ENCODE measurements around the gene USH1G.
"Not testable (repeated sequence)": the region's sequence is repeated elsewhere in the genome, so short reads cannot be mapped to it uniquely, and the experiment has no call there.

USH1G gene

GRCh38 chr17:74875155-74875976, 47.7 kb downstream of the USH1G start:
- DNase-seq (ENCODE audit: low read depth, low spot score), result no peak

- DNase-seq (ENCODE audit: low read depth, low spot score), result no peak
These were observed 48.4 kb downstream of the USH1G start for GRCh38 chr17:74874615-74875037.

DNA sequence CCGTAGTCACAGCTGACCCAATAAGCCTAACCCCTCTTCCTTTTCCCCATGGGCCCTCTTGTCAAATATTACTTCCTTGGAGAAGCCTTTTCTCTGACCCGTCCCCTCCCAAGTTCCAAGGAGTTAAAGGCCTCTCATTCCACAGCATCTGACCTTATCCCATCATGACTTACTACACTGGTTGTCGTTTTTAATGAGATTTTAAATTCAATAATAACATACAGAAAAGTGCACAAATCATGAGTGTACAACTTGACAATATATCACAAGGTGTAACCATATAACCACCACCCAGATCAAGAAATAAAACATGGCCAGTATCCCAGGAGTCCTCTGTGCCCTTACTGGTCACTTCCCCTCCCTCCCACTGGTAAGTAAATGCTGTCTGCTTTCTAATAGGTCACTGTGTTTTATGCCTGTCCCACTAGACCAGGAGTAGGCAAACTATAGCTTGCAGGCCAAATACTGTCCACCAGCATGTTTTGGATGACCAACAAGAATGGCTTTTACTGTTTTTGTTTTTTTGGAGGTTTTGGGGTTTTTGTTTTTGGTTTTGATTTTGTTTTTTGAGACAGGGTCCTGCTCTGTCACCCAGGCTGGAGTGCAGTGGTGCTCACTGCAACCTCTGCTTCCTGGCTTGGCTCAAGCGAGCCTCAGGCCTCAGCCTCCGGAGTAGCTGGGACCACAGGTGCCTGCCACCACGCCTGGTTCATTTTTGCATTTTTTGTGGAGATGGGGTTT, 49.0 kb downstream of the USH1G start:
- no peak for DNase-seq (ENCODE audit: low read depth, low spot score)

- peak; percentile 100 for DNase-seq (ENCODE audit: low read depth, low spot score)
These were observed 49.8 kb downstream of the USH1G start for GRCh38 chr17:74873037-74873873.

GRCh38 chr17:74872313-74873036, 50.6 kb downstream of the USH1G start, which contains the start of gene FDXR:
Gene FDXR, minus strand, starts transcription at chr17:74872994. Its CDS starts 50 bp downstream, at chr17:74872944.
- DNase-seq (ENCODE audit: low read depth, low spot score), result no peak

DNA sequence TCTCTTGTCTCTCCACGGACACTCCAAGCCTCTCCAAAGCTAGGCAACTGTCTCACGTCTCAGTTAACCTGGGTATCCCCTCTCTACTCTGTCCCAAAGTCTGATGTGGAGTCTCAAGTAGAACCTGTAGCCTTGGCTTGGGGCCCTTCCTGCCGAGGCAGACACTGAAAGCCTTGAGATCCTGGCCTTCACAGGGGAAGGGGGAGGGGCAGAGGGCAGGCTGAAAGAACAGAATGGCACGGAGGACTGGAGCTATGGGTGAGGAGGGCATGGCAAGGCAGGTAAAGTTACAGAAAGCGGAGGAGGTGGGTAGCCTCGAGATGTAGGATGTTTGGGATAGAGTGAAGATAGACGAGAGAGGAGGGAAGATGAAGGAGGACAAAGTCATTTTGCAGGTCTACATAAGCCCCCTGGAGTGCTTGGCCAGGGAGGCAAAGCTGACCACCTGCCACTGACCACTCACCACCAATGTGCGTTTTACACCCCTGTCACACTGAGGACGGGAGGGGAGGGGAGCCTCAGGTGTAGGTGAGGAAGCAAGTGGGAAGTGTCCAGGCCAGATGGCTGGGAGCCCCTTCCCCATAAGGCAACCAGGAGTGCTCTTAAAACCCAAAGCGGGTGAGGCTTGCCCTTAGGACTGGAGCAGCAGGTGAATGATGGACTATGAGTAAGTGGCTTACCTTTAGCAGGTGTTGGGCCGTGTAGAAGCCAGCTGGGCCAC, 51.5 kb downstream of the USH1G start:
- DNase-seq (ENCODE audit: low read depth, low spot score), result no peak

GRCh38 chr17:74870512-74870911, 52.5 kb downstream of the USH1G start:
- peak; percentile 39 for DNase-seq (ENCODE audit: low read depth, low spot score)

DNA sequence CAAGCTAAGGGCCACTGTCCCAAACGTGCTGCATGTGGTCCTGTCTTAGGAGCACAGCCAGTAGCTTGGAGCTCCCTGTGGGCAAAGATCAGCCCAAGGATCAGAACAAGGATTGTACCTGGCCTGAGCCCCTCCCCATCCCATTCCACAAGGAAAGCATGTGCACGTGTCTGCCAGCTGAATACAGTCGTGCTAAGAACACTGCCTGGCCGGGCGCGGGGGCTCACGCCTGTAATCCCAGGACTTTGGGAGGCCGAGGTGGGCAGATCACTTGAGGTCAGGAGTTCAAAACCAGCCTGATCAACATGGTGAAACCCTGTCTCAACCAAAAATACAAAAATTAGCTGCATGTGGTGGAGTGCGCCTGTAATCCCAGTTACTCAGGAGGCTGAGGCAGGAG, 53.0 kb downstream of the USH1G start:
- DNase-seq (ENCODE audit: low read depth, low spot score), result not testable (repeated sequence)

DNA sequence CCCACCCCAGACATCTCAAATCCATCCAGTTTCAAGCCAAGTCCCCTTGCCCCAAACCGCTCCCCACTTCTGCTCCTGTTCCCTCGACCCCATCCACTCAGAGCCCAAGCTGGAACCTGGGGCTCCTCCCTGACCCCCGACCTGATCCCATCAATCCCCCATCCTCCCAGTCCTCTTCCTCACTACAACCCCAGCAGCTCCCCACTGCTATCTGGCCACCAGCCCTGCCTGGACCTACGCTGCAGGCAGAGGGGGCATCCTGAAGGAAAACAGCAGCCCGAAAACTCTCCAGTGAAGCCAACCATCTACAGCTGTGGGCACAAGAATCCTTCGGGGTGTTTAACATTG, 54.2 kb downstream of the USH1G start:
- no peak for DNase-seq (ENCODE audit: low read depth, low spot score)

DNA sequence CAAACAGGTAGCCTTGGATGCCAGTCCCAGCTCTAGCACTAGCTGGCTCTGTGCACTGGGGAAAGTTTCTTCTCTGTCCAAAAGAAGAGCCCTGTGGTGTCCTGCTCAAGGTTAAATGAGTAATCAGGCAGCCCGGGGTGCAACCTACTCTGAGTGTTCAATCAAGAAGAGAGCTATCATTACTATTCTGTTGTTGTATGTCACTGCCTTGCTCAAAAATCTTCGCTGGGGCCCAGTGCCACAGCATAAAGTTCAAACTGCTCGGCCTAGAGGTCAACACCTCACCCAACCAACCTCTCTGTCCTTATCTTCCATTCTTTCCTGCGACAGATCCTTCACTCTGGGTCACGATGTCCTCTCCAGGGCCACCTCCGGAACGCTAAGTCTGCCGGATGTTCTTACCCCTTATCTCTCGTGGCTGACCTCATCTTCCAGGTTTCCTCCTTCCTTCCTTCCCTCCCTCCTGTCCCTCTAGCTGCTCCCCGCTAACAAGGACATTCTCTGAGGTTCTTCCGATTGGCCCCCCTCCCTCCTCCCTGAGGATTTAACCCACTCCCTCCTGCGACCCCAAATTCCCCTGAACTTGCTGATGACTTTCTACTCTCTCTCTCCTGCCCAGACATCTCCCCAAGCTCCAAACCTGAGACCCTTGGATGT, 54.7 kb downstream of the USH1G start:
- DNase-seq (ENCODE audit: low read depth, low spot score), result no peak

GRCh38 chr17:74866198-74866835, 56.7 kb downstream of the USH1G start:
- DNase-seq (ENCODE audit: low read depth, low spot score), result no peak
